Progenitor cell of endocrine pancreas (in vitro differentiated cells): ENCODE data around the gene CAMK4. TPM values are rescaled to one million over a fixed set of nuclear protein-coding genes. Genes with fewer than 3 reads are reported as not detected.

Experiments
- DNase-seq: peaks from one replicate; pipeline ENCODE4 v3.0.0; 2021; ENCODE audit warnings: low spot score; ENCODE audit not compliant: unreplicated experiment
- H3K27ac Mint-ChIP-seq: 2 replicates; pipeline ENCODE4 v1.8.0; 2021; ENCODE audit warnings: mild to moderate bottlenecking, moderate library complexity, mixed read lengths
- H3K27me3 Mint-ChIP-seq: 2 replicates; pipeline ENCODE4 v1.8.0; 2021; ENCODE audit warnings: mixed read lengths
- H3K36me3 Mint-ChIP-seq: 2 replicates; pipeline ENCODE4 v1.8.0; 2022; ENCODE audit warnings: mixed read lengths; ENCODE audit not compliant: insufficient read depth
- H3K4me1 Mint-ChIP-seq: 2 replicates; pipeline ENCODE4 v1.8.0; 2021; ENCODE audit warnings: low read depth, mixed read lengths
- H3K4me3 Mint-ChIP-seq: 2 replicates; pipeline ENCODE4 v1.8.0; 2021; ENCODE audit warnings: low read depth, mild to moderate bottlenecking, moderate library complexity, mixed read lengths
- H3K9me3 Mint-ChIP-seq: 2 replicates; pipeline ENCODE4 v1.8.0; 2021; ENCODE audit warnings: low read depth, mixed read lengths
- total RNA-seq: library from RNA; stranded (reverse); gene quantifications from 2 replicates; pipeline ENCODE4 v1.2.1, GENCODE V29; 2021
- TF ChIP-seq, protein P1 (sequence below): fragments of 200-600 bp; sonication (generic); IDR thresholded peaks from one replicate; pipeline ENCODE4 v1.5.0; 2021; ENCODE audit warnings: antibody characterized with exemption, mild to moderate bottlenecking; ENCODE audit not compliant: unreplicated experiment

CAMK4 gene
- total RNA-seq, 1 donor from 2014 or later = 2.3 TPM

DNA sequence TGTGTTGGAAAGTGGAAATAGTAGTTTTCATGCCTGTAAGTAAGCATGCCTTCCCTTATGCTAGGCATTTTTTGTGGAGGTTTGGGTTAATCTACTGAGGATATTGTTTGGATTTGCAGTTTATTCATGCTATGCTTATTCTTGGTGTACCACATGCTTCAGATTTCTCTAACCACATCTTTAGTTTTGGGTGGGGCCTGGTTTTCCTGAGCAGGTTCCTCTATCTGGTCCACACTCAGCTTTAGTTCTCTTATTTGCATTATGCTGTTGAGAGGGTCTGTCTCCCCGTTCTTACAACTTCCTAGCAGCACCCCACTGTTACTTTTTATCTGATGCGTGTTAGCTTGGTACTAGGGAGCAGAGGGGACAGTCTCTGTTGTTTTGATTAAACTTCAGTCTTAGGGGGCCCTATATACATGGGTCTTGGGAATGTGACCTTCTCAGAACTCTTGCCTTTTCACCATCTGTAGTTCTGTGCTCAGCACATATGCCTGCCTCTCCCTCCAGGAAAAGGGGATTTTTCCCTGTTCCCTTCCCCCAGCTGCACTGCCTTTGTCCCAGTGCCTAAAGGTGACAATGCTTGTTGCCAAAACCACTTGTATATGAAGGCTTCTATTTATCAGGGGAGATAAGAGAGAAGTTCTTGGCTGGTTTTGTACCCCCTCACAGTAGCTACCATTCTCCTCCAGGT lies 10.0 kb upstream of the CAMK4 start:
- no peak overlapping the region for H3K27ac Mint-ChIP-seq
- no peak for DNase-seq
- H3K9me3 Mint-ChIP-seq = no peaks in the 10 kb centered on the region
- TF ChIP-seq, protein P1, sequence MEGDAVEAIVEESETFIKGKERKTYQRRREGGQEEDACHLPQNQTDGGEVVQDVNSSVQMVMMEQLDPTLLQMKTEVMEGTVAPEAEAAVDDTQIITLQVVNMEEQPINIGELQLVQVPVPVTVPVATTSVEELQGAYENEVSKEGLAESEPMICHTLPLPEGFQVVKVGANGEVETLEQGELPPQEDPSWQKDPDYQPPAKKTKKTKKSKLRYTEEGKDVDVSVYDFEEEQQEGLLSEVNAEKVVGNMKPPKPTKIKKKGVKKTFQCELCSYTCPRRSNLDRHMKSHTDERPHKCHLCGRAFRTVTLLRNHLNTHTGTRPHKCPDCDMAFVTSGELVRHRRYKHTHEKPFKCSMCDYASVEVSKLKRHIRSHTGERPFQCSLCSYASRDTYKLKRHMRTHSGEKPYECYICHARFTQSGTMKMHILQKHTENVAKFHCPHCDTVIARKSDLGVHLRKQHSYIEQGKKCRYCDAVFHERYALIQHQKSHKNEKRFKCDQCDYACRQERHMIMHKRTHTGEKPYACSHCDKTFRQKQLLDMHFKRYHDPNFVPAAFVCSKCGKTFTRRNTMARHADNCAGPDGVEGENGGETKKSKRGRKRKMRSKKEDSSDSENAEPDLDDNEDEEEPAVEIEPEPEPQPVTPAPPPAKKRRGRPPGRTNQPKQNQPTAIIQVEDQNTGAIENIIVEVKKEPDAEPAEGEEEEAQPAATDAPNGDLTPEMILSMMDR = no peak
- H3K36me3 Mint-ChIP-seq = no peaks in the 10 kb centered on the region
- H3K4me1 Mint-ChIP-seq = no peaks in the 10 kb centered on the region
- peaks cover 8% of the 10 kb centered on the region for H3K27me3 Mint-ChIP-seq
- H3K4me3 Mint-ChIP-seq = no peak overlapping the region

DNA sequence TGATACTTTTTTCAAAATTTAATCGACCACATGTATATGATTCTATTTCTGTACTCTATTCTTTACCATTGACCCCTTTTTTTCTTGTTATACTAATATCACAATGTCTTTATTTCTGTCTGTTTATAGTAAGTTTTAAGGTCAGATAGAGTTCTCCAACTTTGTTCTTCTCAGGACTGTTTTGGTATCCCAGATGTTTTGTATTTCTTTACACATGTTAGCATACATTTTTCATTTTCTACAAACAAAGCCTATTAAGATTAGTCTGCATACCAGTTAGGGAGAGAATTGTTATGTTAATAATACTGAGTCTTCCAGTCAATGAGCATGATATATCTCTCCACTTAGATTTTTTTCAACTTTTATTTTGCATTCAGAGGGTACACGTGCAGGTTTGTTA lies 8.2 kb upstream of the CAMK4 start:
- Mint-ChIP-seq H3K27me3 (peaks cover 8% of the 10 kb centered on the region), H3K4me3 (no peak overlapping the region), H3K27ac (no peak overlapping the region), H3K9me3 (no peaks in the 10 kb centered on the region), H3K4me1 (no peaks in the 10 kb centered on the region), H3K36me3 (no peaks in the 10 kb centered on the region)
- TF ChIP-seq, protein P1 = no peak
- no peak for DNase-seq

DNA sequence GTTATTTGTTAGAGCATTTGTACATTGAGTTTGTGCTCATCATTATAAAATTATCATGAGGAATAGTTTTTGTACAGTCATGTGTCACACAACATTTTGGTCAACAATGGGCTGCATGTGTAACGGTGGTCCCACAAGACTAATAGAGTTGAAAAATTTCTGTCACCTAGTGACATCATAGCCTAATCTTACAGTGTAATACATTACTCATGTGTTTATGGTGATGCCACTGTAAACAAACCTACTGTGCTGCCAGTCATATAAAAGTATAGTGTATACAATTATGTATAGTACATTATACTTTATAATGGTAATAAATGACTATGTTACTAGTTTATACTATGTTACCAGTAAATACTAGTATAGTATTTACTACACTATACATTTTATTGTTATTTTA lies 3.0 kb upstream of the CAMK4 start:
- no peak for DNase-seq
- Mint-ChIP-seq H3K9me3 (no peaks in the 10 kb centered on the region), H3K4me1 (peaks cover 1% of the 10 kb centered on the region), H3K27ac (no peak overlapping the region), H3K4me3 (no peak overlapping the region), H3K27me3 (peaks cover 35% of the 10 kb centered on the region), H3K36me3 (no peaks in the 10 kb centered on the region)
- TF ChIP-seq, protein P1 = no peak

DNA sequence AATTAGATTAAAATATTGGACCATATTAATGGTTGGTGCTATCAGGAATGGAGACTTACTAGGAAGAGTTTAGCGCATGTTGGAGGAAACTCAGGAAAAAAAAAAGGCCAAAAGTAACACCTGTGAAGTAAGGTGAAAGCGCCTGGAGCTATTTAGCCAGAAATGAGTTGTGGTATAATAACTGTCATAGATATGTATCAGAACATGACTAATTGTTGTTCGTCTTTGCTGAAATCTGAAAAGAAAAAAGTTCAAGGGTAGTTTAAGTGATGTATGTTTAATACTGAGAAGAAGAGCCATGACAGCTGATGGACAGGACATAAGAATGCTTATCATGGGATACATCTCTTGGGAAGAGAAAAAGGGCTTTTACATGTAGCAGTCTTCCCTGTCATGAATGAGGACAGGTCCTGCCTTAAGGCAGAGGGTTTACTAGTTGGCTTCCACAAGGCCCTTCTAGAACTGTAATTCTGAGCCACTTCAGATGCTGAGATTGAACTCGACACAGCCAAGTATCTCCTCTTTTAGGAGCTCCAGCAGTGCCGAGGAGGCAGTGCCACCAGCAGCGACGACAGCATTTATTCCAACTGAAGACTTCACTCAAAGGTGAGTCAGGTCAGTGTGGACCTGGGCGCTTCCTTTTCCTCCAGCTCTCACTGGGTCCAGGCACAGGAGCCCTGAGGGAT lies 940 bp upstream of the CAMK4 start:
- Mint-ChIP-seq H3K9me3 (no peaks in the 10 kb centered on the region), H3K4me3 (peak overlapping the region; percentile 73), H3K4me1 (peaks cover 1% of the 10 kb centered on the region), H3K27me3 (peaks cover 53% of the 10 kb centered on the region), H3K36me3 (no peaks in the 10 kb centered on the region), H3K27ac (no peak overlapping the region)
- DNase-seq = no peak
- TF ChIP-seq, protein P1 = no peak

DNA sequence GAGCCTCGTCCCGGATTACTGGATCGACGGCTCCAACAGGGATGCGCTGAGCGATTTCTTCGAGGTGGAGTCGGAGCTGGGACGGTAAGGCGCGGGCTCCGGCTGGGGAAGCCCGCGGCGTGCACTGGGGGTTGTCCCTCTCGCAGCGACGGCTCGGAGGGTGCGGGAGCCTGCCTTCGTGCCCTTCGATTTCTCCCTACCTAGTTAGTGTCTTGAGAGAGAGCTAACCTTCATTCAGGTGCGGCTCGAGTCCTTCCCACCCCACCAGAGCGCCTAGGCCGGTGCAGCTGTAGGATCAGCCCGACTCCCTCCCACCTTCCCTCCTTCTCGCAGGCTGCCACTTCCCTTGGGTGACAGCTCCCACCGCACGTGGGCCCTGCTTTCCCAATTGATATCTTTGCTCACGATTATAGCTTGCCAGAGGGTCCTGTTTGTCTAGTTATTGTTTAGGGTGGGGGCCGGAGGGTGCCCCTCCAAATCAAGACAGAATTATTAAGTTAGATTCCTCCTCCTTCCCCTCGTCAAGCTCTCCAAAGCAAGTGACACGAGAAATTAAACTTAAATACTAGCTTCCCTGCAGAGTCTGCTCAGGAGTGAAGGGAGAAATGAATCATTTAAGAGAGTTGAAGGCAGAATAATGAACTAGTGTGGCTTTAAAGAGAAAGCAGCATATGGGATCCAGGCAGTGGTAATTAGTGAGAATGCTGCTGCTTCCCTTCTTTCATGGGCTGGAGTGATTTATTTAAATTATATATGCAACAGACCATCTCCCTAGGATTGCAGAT lies 569 bp downstream of the CAMK4 start:
- peaks cover 58% of the 10 kb centered on the region for H3K27me3 Mint-ChIP-seq
- no peak for DNase-seq
- H3K36me3 Mint-ChIP-seq = no peaks in the 10 kb centered on the region
- H3K9me3 Mint-ChIP-seq = no peaks in the 10 kb centered on the region
- H3K27ac Mint-ChIP-seq = no peak overlapping the region
- TF ChIP-seq, protein P1 = no peak
- peak overlapping the region; percentile 73 for H3K4me3 Mint-ChIP-seq
- peaks cover 1% of the 10 kb centered on the region for H3K4me1 Mint-ChIP-seq
